WERI-Rb-1 (cell line): ENCODE data around the gene NHLRC4.

Experiments
- DNase-seq: peaks from one replicate; pipeline ENCODE4 v3.0.0-alpha.2; 2020
- H3K27ac ChIP-seq: fragments of 250-450 bp; sonication (Bioruptor Pico); 2 replicates; pipeline ENCODE4 v1.5.1; 2020; ENCODE audit warnings: mild to moderate bottlenecking, moderate library complexity
- H3K27me3 ChIP-seq: fragments of 250-450 bp; sonication (Bioruptor Pico); 2 replicates; pipeline ENCODE4 v1.5.1; 2021; ENCODE audit warnings: mild to moderate bottlenecking, low read depth, moderate library complexity; ENCODE audit not compliant: insufficient read depth, severe bottlenecking
- H3K36me3 ChIP-seq: fragments of 250-450 bp; sonication (Bioruptor Pico); 2 replicates; pipeline ENCODE4 v1.5.1; 2020; ENCODE audit warnings: mild to moderate bottlenecking, moderate library complexity
- H3K4me3 ChIP-seq: 2 replicates; pipeline ENCODE4 v1.5.1; 2011; ENCODE audit warnings: low read depth, mild to moderate bottlenecking, control low read depth, low read length
- H3K9me3 ChIP-seq: fragments of 250-450 bp; sonication (Bioruptor Pico); 2 replicates; pipeline ENCODE4 v1.5.1; 2021; ENCODE audit warnings: mild to moderate bottlenecking, moderate library complexity; ENCODE audit not compliant: severe bottlenecking
- TF ChIP-seq, protein P1 (sequence below): IDR thresholded peaks from 2 replicates; pipeline ENCODE4 v1.5.1; 2011; ENCODE audit warnings: low read depth, mild to moderate bottlenecking, control low read depth, inconsistent platforms, low read length

The NHLRC4 gene

DNA sequence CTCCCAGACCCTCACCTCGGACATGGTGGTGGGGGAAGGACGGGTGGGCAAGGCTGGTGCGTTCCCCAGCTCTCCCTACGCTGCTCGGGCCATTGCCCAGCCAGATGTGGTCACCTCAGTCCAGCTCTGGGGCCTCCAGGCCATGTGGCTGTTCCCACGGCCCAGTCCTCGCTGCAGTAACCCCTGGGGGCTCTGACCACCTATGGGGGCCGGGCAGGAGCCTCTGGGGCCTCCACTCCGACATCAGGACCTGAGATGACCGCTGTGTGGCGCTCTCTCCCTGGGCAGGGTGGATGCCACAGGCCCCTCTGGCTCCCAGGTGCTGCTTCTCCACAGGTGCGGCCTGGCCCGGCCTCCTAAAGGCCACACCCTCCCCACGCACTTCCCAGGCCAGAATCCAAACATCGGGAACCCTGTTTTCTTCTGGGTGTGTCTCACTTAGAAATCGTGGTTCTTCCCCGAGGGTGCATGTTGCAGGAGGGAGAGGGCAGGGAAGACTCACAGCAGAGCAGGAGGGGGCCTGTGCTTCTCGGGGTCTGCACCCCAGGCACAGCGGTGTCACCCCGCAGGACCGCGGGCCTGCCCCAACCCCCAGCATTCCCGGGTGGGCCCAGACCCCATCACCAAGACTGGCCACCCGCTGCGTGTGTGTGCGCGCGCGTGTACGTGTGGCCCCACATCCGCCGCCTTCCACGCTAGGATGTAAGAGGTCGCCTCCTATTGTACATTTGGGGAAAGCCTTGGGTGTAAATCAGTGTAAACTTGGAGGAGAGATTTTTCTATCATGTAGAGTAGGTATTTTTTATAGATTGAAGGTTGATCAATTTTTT is 45.2 kb upstream of the NHLRC4 start:
- H3K27me3 ChIP-seq, result no peaks in the 10 kb centered on the region
- H3K4me3 ChIP-seq, result no peak overlapping the region
- TF ChIP-seq, protein P1, sequence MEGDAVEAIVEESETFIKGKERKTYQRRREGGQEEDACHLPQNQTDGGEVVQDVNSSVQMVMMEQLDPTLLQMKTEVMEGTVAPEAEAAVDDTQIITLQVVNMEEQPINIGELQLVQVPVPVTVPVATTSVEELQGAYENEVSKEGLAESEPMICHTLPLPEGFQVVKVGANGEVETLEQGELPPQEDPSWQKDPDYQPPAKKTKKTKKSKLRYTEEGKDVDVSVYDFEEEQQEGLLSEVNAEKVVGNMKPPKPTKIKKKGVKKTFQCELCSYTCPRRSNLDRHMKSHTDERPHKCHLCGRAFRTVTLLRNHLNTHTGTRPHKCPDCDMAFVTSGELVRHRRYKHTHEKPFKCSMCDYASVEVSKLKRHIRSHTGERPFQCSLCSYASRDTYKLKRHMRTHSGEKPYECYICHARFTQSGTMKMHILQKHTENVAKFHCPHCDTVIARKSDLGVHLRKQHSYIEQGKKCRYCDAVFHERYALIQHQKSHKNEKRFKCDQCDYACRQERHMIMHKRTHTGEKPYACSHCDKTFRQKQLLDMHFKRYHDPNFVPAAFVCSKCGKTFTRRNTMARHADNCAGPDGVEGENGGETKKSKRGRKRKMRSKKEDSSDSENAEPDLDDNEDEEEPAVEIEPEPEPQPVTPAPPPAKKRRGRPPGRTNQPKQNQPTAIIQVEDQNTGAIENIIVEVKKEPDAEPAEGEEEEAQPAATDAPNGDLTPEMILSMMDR, result no peak
- peaks cover 27% of the 10 kb centered on the region for H3K36me3 ChIP-seq
- no peak for DNase-seq
- no peak overlapping the region for H3K27ac ChIP-seq
- H3K9me3 ChIP-seq, result no peaks in the 10 kb centered on the region

DNA sequence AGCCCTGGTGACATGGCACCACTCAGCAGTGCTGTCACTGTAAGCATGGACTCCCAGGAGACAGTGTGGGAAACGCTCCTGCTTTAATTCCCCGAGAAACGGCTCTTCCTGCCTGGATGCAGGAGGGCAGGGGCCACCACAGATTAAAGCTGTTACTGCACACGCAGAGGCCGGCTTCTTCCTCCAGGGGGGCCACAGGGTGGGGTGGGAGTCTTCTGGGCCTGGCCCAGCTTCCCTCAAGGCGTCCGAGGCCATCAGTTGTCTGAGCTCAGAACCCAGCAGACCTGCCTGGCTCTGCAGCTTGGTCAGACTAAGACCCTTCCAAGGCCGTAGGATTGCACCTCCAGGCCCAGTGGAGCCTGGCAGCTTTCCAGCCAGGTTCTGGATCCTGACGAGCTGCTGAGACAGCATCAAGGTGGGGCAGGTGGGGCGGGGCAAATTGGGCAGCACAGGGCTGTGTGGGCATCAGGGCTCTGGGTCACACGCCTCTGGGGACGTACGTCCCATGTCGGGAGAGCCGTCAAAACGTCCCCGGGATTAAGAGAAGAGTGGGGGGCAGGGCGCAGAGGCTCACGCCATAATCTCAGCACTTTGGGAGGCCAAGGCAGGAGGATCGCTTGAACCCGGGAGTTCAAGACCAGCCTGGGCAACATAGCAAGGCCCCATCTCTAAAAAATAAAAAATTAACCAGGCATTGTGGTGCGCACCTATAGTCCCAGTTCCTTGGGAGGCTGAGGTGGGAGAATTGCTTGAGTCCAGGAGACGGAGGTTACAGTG is 44.3 kb upstream of the NHLRC4 start:
- H3K9me3 ChIP-seq, result no peaks in the 10 kb centered on the region
- H3K27ac ChIP-seq, result no peak overlapping the region; the same call in 1 of the 2 replicates
- H3K4me3 ChIP-seq, result no peak overlapping the region
- peaks cover 27% of the 10 kb centered on the region for H3K36me3 ChIP-seq
- no peaks in the 10 kb centered on the region for H3K27me3 ChIP-seq
- DNase-seq, result no peak
- TF ChIP-seq, protein P1, result no peak

DNA sequence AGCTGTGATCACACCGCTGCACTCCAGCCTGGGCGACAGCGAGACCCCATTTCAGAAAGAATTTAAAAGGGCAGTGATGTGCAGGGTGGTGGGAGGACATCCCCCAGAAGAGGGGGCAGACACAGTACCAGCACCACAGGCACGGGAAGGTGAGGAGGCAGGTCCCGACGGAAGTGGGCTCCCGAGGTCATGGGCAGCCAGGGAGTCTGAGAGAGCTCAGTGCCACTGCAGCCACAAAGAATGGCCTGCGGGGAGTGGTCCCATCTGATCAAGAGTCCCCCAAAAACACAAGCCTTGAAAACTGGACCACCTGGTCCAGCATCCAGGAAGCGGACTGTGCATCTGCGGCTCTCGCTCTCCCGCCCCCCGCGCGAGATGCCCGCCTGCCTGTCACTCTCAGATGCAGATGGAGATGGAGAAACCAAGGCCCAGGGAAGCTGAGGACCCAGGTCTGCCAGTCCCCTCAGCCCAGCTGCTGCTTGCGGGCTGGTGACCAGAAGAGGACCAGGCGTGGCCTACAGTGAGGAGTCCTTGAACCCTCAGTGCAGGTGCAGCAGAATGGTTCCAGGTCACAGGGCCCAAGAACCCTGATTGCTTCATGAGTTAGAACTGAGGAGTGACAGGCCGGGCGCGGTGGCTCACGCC is 43.6 kb upstream of the NHLRC4 start:
- Histone ChIP-seq H3K9me3 (no peaks in the 10 kb centered on the region), H3K27me3 (no peaks in the 10 kb centered on the region), H3K36me3 (peaks cover 27% of the 10 kb centered on the region), H3K27ac (no peak overlapping the region), H3K4me3 (no peak overlapping the region)
- DNase-seq, result no peak
- TF ChIP-seq, protein P1, result no peak

DNA sequence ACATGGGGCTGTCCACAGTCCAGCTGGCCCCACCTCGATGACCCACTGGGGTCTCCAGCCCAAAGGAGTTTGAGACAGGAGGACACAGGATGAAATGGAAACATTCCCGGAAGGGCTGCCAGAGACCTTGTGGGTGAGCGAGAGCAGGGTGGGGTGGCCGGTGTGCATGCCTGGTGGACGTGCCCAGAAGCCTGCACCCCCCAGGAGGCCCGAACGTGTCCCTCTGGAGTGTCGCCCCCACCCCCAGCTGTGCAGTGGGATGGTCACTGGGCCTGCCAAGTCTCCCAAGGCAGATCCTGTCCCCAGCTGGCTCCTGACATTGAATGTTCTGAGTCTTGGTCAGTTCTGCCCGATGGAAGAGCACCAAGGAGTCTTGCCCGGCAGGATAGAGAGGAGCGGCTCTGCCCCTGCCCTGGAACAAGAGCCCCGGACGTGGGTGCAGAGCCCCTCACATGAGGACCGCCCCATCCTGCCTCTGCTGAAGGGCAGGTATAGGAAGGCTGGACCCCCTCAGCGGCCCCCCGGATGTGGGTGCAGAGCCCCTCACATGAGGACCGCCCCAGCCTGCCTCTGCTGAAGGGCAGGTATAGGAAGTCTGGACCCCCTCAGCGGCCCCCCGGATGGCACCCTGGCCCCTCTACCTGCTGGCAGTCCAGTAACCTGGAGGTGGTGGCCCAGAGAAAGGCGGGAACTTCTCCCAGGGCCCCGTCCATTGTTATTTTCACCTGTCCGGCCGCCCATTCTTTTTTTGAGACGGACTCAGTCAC is 42.3 kb upstream of the NHLRC4 start:
- TF ChIP-seq, protein P1, result no peak
- H3K9me3 ChIP-seq, result no peaks in the 10 kb centered on the region
- no peak overlapping the region for H3K27ac ChIP-seq
- no peaks in the 10 kb centered on the region for H3K27me3 ChIP-seq
- no peak overlapping the region for H3K4me3 ChIP-seq
- DNase-seq, result no peak
- H3K36me3 ChIP-seq, result peaks cover 21% of the 10 kb centered on the region

DNA sequence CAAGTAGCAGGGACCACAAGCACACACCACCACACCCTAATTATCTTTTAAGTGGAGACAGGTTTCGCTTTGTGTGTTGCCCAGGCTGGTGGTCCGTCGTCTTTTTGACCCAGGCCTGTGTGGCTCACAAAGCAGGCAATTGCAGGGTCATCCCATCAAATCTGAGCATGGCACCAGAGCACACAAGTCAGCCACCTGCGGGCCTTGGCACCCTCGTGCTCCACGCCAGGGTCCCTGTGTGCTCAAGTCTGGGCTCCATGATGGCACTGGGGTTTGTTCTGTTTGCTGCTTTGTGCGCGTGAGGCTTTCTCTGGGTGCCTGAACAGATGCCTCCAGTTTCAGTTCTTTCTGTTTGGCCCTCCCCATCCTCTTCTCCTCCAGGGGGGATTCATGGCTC is 41.7 kb upstream of the NHLRC4 start:
- TF ChIP-seq, protein P1, result no peak
- Histone ChIP-seq H3K36me3 (peaks cover 25% of the 10 kb centered on the region), H3K27ac (no peak overlapping the region), H3K9me3 (no peaks in the 10 kb centered on the region), H3K27me3 (no peaks in the 10 kb centered on the region), H3K4me3 (no peak overlapping the region)
- DNase-seq, result no peak
